GM18507 (cell line): ENCODE measurements around the gene NAPA.

Source experiments
- DNase-seq: peaks from one replicate; pipeline ENCODE4 v3.0.0; 2011; ENCODE audit warnings: low read depth; ENCODE audit not compliant: insufficient read length; ENCODE audit errors: extremely low spot score
- FAIRE-seq: peaks from 2 replicates; lab custom pipeline; 2011; peaks lifted over from hg19 to GRCh38; lab: Jason Lieb, UNC

NAPA gene

GRCh38 chr19:47470447-47471195 lies 44.2 kb downstream of the NAPA start:
- FAIRE-seq = no peak

DNA sequence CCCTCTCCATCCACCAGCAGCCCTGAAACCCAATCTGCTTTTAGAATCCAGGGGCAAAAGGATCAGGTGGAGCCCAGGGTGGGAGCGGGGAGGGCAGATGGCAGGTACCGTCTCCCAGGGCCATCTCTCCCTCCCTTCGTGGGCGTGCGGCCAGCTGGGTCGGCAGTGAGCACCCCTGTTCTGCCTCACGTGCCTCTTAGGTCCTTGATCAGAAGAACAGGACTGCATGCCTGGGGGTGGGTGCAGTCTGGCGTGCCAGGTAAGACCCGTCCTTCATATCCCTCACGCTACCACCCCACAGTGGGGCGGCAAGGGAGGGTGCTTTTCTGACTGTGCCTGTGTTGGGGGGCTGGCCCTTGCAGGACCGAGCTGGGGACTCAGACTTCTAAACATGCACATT lies 45.1 kb downstream of the NAPA start:
- DNase-seq = no peak
- no peak for FAIRE-seq

More at GRCh38 chr19:47470447-47471195, 44.2 kb downstream of the NAPA start:
- no peak for DNase-seq

GRCh38 chr19:47469363-47469700 lies 45.5 kb downstream of the NAPA start:
- FAIRE-seq (no peak), DNase-seq (no peak)

GRCh38 chr19:47467914-47468313 lies 46.9 kb downstream of the NAPA start:
- DNase-seq = no peak
- no peak for FAIRE-seq

DNA sequence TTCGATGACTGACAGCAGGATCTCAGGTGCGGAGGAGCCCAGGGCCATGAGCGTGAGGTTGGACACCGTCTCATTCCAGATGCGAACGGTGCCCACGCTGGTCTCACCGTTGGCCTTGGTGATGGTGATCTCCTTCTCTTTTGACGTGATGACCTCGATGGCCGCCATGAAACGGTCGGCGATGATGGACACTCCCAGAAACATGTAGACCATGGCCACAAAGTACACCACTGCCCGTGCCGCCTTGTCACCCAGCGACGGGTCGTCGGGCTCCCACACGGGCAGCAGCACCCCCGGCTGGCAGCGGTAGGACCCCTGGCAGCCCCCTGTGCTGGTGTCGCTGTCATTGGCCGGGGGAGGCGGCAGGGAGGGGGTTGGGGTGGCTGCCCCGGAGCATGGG lies 48.9 kb downstream of the NAPA start:
- no peak for FAIRE-seq
- DNase-seq = no peak

- DNase-seq = no peak
- no peak for FAIRE-seq
Measured at GRCh38 chr19:47464675-47465419, 50.0 kb downstream of the NAPA start.

- FAIRE-seq (no peak), DNase-seq (no peak)
Measured at GRCh38 chr19:47461876-47462275, 53.0 kb downstream of the NAPA start.

- FAIRE-seq (no peak), DNase-seq (no peak)
Measured at GRCh38 chr19:47459477-47459876, 55.4 kb downstream of the NAPA start.

DNA sequence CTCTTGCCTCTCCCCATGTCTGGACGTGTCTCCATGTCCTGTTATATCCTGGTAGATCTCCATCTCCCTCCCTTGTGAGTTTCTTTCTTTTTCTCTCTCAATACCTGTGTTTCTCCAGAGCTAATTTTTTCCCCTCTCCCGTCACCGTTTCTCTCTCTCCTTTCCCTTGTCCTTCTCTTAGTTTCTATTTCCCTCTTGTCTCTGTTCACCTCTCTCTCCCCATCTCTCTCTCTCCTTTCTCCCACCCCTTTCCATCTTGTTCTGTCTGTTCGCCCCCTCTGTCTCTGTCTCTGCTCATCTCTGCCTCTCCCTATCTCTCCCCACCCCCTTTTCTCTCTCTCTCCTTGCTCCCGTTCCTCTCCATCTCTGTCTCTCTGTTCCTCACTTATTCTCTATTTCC lies 56.2 kb downstream of the NAPA start:
- no peak for FAIRE-seq

DNA sequence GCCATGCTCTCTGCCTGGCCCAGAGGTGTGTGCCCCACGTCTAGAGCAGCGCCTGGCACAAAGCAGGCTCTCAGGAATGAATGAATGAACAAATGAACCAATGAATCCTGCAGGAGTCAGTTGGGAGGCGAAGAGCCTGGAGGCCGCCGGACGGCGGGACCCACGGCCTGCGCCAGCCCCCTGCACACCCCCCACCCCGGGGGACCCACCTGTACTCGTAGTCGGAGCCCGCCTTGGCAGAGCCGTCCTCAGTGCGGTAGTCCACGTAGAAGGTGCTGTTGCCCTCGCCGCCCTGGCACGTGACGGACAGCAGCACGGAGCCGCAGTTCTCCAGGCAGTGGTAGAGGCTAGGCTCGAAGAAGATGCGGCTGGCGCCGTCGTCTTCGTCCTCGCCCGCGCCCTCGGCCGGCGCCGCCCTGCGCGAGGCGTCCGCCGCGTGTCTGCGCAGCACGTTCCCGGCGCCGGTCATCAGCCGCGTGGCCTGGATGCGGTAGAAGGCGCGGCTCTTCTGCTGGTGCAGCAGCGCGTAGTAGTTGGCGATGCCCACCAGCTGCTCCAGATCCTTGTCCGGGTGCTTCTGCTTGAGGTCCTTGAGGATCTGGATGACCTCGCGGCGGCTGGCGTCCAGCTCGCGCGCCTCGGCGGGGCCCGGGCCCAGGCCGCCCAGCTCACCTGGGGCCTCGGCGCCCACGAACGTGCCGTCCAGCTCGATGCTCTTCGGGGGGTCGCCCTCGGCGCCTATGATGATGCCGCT lies 58.0 kb downstream of the NAPA start:
- no peak for DNase-seq
- FAIRE-seq = no peak

More for the DNA sequence above, 56.2 kb downstream of the NAPA start:
- no peak for DNase-seq

DNA sequence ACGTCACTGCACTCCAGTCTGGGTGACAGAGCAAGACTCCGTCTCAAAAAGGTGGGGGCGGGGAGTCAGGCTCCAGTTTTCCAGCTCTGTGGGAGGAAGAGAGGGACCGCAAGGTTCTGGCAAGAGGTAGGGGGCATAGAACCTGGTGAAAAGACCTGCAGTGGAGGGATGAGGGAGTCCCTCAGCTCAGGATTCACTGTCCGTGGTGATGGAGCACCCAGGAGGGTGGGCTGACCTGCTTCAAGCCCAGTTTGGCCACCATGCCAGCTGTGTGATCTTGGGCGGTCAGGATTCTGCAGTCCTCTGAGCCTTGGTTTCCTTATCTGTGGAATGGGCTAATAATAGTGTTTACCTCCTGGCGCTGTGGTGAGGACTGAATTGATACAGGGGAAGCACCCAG lies 64.4 kb downstream of the NAPA start:
- FAIRE-seq (no peak), DNase-seq (no peak)

- DNase-seq = no peak
- no peak for FAIRE-seq
Measured at GRCh38 chr19:47448360-47448727, 66.5 kb downstream of the NAPA start.

GRCh38 chr19:47447470-47448359 lies 67.1 kb downstream of the NAPA start:
- FAIRE-seq (peak; percentile 5), DNase-seq (no peak)

DNA sequence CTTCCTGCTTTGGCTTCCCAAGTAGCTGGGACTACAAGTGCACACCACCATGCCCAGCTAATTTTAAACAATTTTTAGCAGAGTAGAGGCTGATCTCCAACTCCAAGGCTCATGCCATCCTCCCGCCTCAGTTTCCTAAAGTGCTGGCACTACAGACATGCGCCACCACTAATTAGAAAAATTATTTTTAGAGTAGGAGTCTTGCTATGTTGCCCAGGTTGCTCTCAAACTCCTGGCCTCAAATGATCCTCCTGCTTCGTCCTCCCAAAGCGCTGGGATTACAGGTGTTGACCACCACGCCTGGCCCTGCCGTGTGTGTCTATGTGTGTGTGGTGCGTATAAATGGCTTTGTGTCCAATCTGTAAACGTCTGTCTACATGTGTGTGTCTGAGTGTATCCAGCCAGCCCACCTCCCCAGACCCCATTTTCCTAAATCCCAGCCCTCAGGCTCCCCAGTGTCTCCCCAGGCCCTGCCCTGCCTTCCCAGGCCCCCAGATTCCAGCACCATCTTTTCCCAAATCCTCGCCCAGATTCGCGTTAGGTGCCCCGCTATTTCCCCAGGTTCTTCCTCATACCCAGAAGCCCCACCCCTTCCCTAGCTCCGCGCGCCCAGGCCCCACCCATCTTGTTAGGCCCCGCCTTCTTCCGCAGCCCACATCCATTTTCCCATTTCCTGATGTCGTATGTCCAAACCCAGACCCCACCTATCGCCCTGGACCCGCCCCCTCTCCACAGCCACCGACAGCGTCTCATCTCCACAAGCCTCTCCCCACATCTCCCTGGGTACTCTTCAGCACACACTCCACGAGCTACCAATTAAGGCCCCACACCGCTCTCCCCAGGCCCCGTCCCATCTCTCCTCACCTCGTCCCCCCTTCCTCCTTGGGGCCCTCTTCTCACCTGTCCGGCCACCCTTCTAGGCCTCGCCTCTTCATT lies 68.1 kb downstream of the NAPA start:
- DNase-seq (no peak), FAIRE-seq (no peak)

DNA sequence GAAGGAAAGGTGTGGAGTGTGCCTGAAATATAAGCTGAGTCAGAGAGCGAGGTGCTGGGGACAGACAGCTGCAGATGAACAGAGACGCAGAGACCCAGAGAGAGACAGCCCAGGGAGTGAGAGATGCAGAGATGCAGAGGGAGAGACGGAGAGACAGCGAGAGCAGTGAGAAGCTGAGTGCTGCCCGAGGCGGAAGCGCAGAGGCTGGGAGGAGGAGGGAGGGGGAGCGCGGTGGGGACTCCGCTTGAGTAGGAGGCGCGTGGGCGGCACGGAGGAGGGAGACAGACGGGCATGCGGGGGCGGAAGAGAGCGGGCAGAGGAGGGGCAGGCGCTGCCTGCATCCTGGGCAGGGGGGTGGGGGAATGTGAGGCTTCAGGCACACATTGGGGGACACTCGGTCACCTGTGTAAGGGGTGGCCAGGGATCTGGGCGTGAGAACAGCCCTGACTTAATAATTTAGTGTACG lies 68.9 kb downstream of the NAPA start:
- FAIRE-seq = no peak
- no peak for DNase-seq

- no peak for FAIRE-seq
- no peak for DNase-seq
Measured at GRCh38 chr19:47445527-47445926, 69.3 kb downstream of the NAPA start.

GRCh38 chr19:47444388-47444821 lies 70.5 kb downstream of the NAPA start:
- no peak for FAIRE-seq

GRCh38 chr19:47443331-47443730 lies 71.5 kb downstream of the NAPA start:
- DNase-seq (no peak), FAIRE-seq (no peak)

More at GRCh38 chr19:47444388-47444821, 70.5 kb downstream of the NAPA start:
- DNase-seq = no peak
